Spleen (tissue), 11 donors: ENCODE results near the gene MYL10. TPM values are rescaled to one million over a fixed set of nuclear protein-coding genes. Genes with fewer than 3 reads are reported as not detected.

Experiments
- DNase-seq: peaks from one replicate; pipeline ENCODE4 v3.0.0-alpha.2; 2020
- H3K27ac ChIP-seq, 8 donors: fragments of 200-600 bp; sonication (generic) in 7 of 8; 1 replicate in 4 of 8; 2 replicates in 4 of 8; pipeline versions ENCODE4 v1.5.0 to v1.8.0; 2016 to 2021; ENCODE audit warnings: inconsistent platforms in 4 of 8, mild to moderate bottlenecking in 4 of 8, moderate library complexity in 1 of 8
- H3K27me3 ChIP-seq, 7 donors: fragments of 200-600 bp; sonication (generic) in 6 of 7; replicated peaks in 1 of 7; 1 replicate in 4 of 7; 2 replicates in 3 of 7; pipeline versions ENCODE4 v1.5.0 to v1.8.0; 2016 to 2021; ENCODE audit warnings: inconsistent platforms in 3 of 7, mild to moderate bottlenecking in 1 of 7
- H3K36me3 ChIP-seq, 6 donors: fragments of 200-600 bp; sonication (generic) in 5 of 6; 1 replicate in 4 of 6; 2 replicates in 2 of 6; pipeline versions ENCODE4 v1.5.0 to v1.8.0; 2016 to 2021; ENCODE audit warnings: inconsistent platforms in 2 of 6
- H3K4me1 ChIP-seq, 6 donors: fragments of 200-600 bp; sonication (generic) in 5 of 6; 1 replicate in 3 of 6; 2 replicates in 3 of 6; pipeline versions ENCODE4 v1.5.0 to v1.8.0; 2016 to 2021; ENCODE audit warnings: inconsistent platforms in 3 of 6
- H3K4me3 ChIP-seq, 8 donors: fragments of 200-600 bp; sonication (generic) in 7 of 8; 1 replicate in 4 of 8; 2 replicates in 4 of 8; pipeline versions ENCODE4 v1.5.0 to v1.8.0; 2016 to 2021; ENCODE audit warnings: inconsistent platforms in 4 of 8, mild to moderate bottlenecking in 4 of 8, moderate library complexity in 2 of 8
- H3K9me3 ChIP-seq, 8 donors: fragments of 200-600 bp; sonication (generic) in 7 of 8; 1 replicate in 4 of 8; 2 replicates in 4 of 8; pipeline versions ENCODE4 v1.5.0 to v1.8.0; 2016 to 2021; ENCODE audit warnings: inconsistent platforms in 4 of 8
- CTCF ChIP-seq, 11 experiments: fragments of 200-600 bp in 7 of 11; fragments of 450-650 bp in 4 of 11; sonication (generic) in 4 of 11; IDR thresholded peaks in 8 of 11; conservative IDR thresholded peaks in 3 of 11; 1 replicate in 7 of 11; 2 replicates in 4 of 11; pipeline versions ENCODE4 v1.4.0 to v1.8.0; 2016 to 2021; ENCODE audit warnings: antibody characterized with exemption in 11 of 11, inconsistent platforms in 4 of 11, mild to moderate bottlenecking in 1 of 11
- POLR2A ChIP-seq, 3 donors: fragments of 450-650 bp; IDR thresholded peaks; one replicate each; pipeline ENCODE4 v1.5.1; 2017; ENCODE audit warnings: antibody characterized with exemption in 3 of 3, mild to moderate bottlenecking in 1 of 3
- POLR2AphosphoS5 ChIP-seq, 3 donors: sonication (generic); formaldehyde crosslinking; IDR thresholded peaks; one replicate each; pipeline ENCODE4 v1.5.1; 2017; ENCODE audit warnings: antibody characterized with exemption in 3 of 3
- WGBS, 5 donors: extraction: QIAGEN DNeasy Blood & Tissue Kit in 3 of 5; methylation state at CpG; one replicate each; pipeline versions ENCODE4 v1.1.5 to v1.1.7; 2013 to 2018; 5-methylcytosine and 5-hydroxymethylcytosine counted together
- intact Hi-C: fragments of 100-400 bp; cut with DNase I; formaldehyde crosslinking; loops from one replicate; pipeline ENCODE4 v1.15.0; 2023; ENCODE audit warnings: low total_unique reads
- polyA plus RNA-seq, 3 donors: library from polyadenylated mRNA; stranded (reverse); fragments of 200-250 nt; gene quantifications; one replicate each; pipeline ENCODE4 v1.2.1, GENCODE V29; 2013
- total RNA-seq, 7 donors: library from RNA; depleted of rRNA in 3 of 7; stranded (reverse); fragments of >200 nt in 3 of 7; fragmentation: NEBNext Ultra II Directional in 4 of 7; extraction: Animal tissue kit (Norgen Biotek cat#: 25700) in 4 of 7; gene quantifications; one replicate each; pipeline versions ENCODE4 v1.1.0 to v1.2.1, GENCODE V29; 2016 to 2021
- donor health status: healthy with polysubstance abuse.
- donor health status: DM: no; HTN: no; CAD: no; lungs with moderate emphysema.
- donor health status: DM: no; HTN: no; CAD: no.
- donor health status: Bipolar disorder and iron deficiency.
- donor health status: healthy.
- donor health status: DM: no; HTN: no; CAD: no.
- donor health status: DM: yes; HTN: yes; CAD: no.

The MYL10 gene
- total and polyA plus RNA-seq, 10 donors: not detected

GRCh38 chr7:101667920-101668319, 38.8 kb upstream of the MYL10 start:
- Histone ChIP-seq H3K4me1 (peaks cover 0 to 5% (median 0%) of the 10 kb centered on the region in 6 donors), H3K36me3 (no peaks in the 10 kb centered on the region), H3K27me3 (peaks cover 0 to 9% (median 0%) of the 10 kb centered on the region in 7 donors), H3K4me3 (no peak overlapping the region), H3K27ac (no peak overlapping the region), H3K9me3 (peaks cover 0 to 11% (median 5%) of the 10 kb centered on the region in 8 donors)
- no peak for TF ChIP-seq POLR2A (IDR thresholded peaks at IDR 0.05)
- no peak for TF ChIP-seq CTCF (IDR thresholded peaks at IDR 0.05 in 8 of 11, conservative IDR thresholded peaks at IDR 0.05 in 3 of 11)
- TF ChIP-seq POLR2AphosphoS5 (IDR thresholded peaks at IDR 0.05): no peak
- WGBS, 5 donors: 36 to 76% (median 51%) methylated on average over 3 of the region's 3 CpGs
- no peak for DNase-seq
- intact Hi-C loops: no loop called here

GRCh38 chr7:101667399-101667798, 38.3 kb upstream of the MYL10 start:
- Histone ChIP-seq H3K27me3 (peaks cover 0 to 9% (median 0%) of the 10 kb centered on the region in 7 donors), H3K27ac (no peak overlapping the region), H3K4me1 (peaks cover 0 to 5% (median 0%) of the 10 kb centered on the region in 6 donors), H3K36me3 (no peaks in the 10 kb centered on the region), H3K9me3 (peaks cover 0 to 15% (median 3%) of the 10 kb centered on the region in 8 donors), H3K4me3 (no peak overlapping the region)
- no peak for TF ChIP-seq POLR2AphosphoS5 (IDR thresholded peaks at IDR 0.05)
- TF ChIP-seq CTCF (IDR thresholded peaks at IDR 0.05 in 8 of 11, conservative IDR thresholded peaks at IDR 0.05 in 3 of 11): no peak
- no peak for TF ChIP-seq POLR2A (IDR thresholded peaks at IDR 0.05)
- WGBS, 5 donors: 79 to 87% (median 81%) methylated on average over 3 of the region's 3 CpGs
- no peak for DNase-seq
- intact Hi-C loops: no loop called here

- 75 to 88% (median 80%) methylated on average over 3 to 4 of the region's 4 CpGs for WGBS, 5 donors
- no peak overlapping the region for H3K27ac ChIP-seq
- peaks cover 0 to 17% (median 3%) of the 10 kb centered on the region in 8 donors for H3K9me3 ChIP-seq
- no peak for DNase-seq
- intact Hi-C loops: no loop called here
- H3K4me3 ChIP-seq: no peak overlapping the region
- TF ChIP-seq POLR2AphosphoS5 (IDR thresholded peaks at IDR 0.05): no peak
- H3K4me1 ChIP-seq: peaks cover 0 to 5% (median 0%) of the 10 kb centered on the region in 6 donors
- peaks cover 0 to 11% (median 0%) of the 10 kb centered on the region in 7 donors for H3K27me3 ChIP-seq
- H3K36me3 ChIP-seq: no peaks in the 10 kb centered on the region
Measured at GRCh38 chr7:101666741-101667140, 37.6 kb upstream of the MYL10 start.

- no peak for TF ChIP-seq POLR2A (IDR thresholded peaks at IDR 0.05)
- no peak for TF ChIP-seq POLR2AphosphoS5 (IDR thresholded peaks at IDR 0.05)
- TF ChIP-seq CTCF (IDR thresholded peaks at IDR 0.05 in 8 of 11, conservative IDR thresholded peaks at IDR 0.05 in 3 of 11): no peak
- WGBS, 5 donors: 76 to 88% (median 84%) methylated on average over 8 of the region's 8 CpGs
- Histone ChIP-seq H3K9me3 (peaks cover 0 to 17% (median 3%) of the 10 kb centered on the region in 8 donors), H3K27me3 (peaks cover 0 to 15% (median 0%) of the 10 kb centered on the region in 7 donors), H3K36me3 (no peaks in the 10 kb centered on the region), H3K27ac (no peak overlapping the region), H3K4me3 (no peak overlapping the region), H3K4me1 (peaks cover 0 to 5% (median 0%) of the 10 kb centered on the region in 6 donors)
- intact Hi-C loops: no loop called here
- DNase-seq: no peak
Measured at GRCh38 chr7:101666293-101666692, 37.2 kb upstream of the MYL10 start.
